GM12891 (cell line): Measurements from ENCODE around the gene TTN.
"Not testable (repeated sequence)": the region's sequence is repeated elsewhere in the genome, so short reads cannot be mapped to it uniquely, and the experiment has no call there.

Experiments
- DNase-seq: peaks from one replicate; pipeline ENCODE4 v3.0.0; 2011; ENCODE audit warnings: low spot score; ENCODE audit not compliant: insufficient read length
- FAIRE-seq: peaks from 2 replicates; lab custom pipeline; 2011; peaks lifted over from hg19 to GRCh38; lab: Jason Lieb, UNC
- PAX5 ChIP-seq: IDR thresholded peaks from 2 replicates; pipeline ENCODE4 v1.6.1; 2011; ENCODE audit warnings: low read length, moderate library complexity, mild to moderate bottlenecking; ENCODE audit not compliant: insufficient read depth, severe bottlenecking
- POLR2A ChIP-seq: IDR thresholded peaks from 2 replicates; pipeline ENCODE4 v1.6.1; 2011; ENCODE audit warnings: low read depth, low read length, control low read depth
- POLR2AphosphoS5 ChIP-seq: IDR thresholded peaks from 2 replicates; pipeline ENCODE4 v1.6.1; 2011; ENCODE audit warnings: low read depth, low read length, control low read depth
- POU2F2 ChIP-seq: IDR thresholded peaks from 2 replicates; pipeline ENCODE4 v1.6.1; 2011; ENCODE audit warnings: low read depth, mild to moderate bottlenecking, control low read depth, low read length, moderate library complexity
- SPI1 ChIP-seq: IDR thresholded peaks from 2 replicates; pipeline ENCODE4 v1.6.1; 2011; ENCODE audit warnings: low read depth, low read length, control low read depth
- TAF1 ChIP-seq: IDR thresholded peaks from 2 replicates; pipeline ENCODE4 v1.6.1; 2011; ENCODE audit warnings: low read depth, low read length, control low read depth

Gene TTN

GRCh38 chr2:178689808-178690207 lies 117.4 kb downstream of the TTN start:
- DNase-seq = no peak
- FAIRE-seq = no peak
- TF ChIP-seq TAF1 = no peak

GRCh38 chr2:178683877-178684276 lies 123.3 kb downstream of the TTN start:
- DNase-seq = no peak
- TF ChIP-seq PAX5 (no peak), POLR2A (no peak), TAF1 (no peak), SPI1 (no peak), POLR2AphosphoS5 (no peak), POU2F2 (no peak)
- no peak for FAIRE-seq

GRCh38 chr2:178681081-178681480 lies 126.1 kb downstream of the TTN start:
- DNase-seq (no peak), FAIRE-seq (no peak)
- TF ChIP-seq SPI1 (no peak), POLR2A (no peak), TAF1 (no peak), PAX5 (no peak), POLR2AphosphoS5 (no peak), POU2F2 (no peak)

GRCh38 chr2:178679891-178680290 lies 127.3 kb downstream of the TTN start:
- no peak for DNase-seq
- FAIRE-seq = no peak

GRCh38 chr2:178677599-178677998 lies 129.6 kb downstream of the TTN start:
- TF ChIP-seq SPI1 (no peak), TAF1 (no peak), POLR2A (no peak), POU2F2 (no peak), POLR2AphosphoS5 (no peak)
- no peak for FAIRE-seq
- DNase-seq = no peak

More at GRCh38 chr2:178679891-178680290, 127.3 kb downstream of the TTN start:
- TF ChIP-seq PAX5 = no peak
- TF ChIP-seq TAF1 = no peak
- TF ChIP-seq POU2F2 = no peak
- no peak for TF ChIP-seq POLR2AphosphoS5
- TF ChIP-seq SPI1 = no peak
- TF ChIP-seq POLR2A = no peak

GRCh38 chr2:178676046-178676445 lies 131.2 kb downstream of the TTN start:
- FAIRE-seq = peak; percentile 9
- no peak for DNase-seq
- TF ChIP-seq PAX5 (no peak), POLR2A (no peak), SPI1 (no peak), POLR2AphosphoS5 (no peak), TAF1 (no peak), POU2F2 (no peak)

GRCh38 chr2:178674122-178674521 lies 133.1 kb downstream of the TTN start:
- no peak for DNase-seq
- no peak for TF ChIP-seq TAF1
- TF ChIP-seq POLR2A = no peak
- TF ChIP-seq SPI1 = no peak
- no peak for TF ChIP-seq POLR2AphosphoS5
- no peak for TF ChIP-seq POU2F2
- no peak for TF ChIP-seq PAX5
- FAIRE-seq = no peak

GRCh38 chr2:178666458-178666857 lies 140.8 kb downstream of the TTN start:
- FAIRE-seq = no peak
- TF ChIP-seq TAF1 = no peak
- no peak for TF ChIP-seq POLR2A
- no peak for TF ChIP-seq SPI1
- no peak for TF ChIP-seq POU2F2
- DNase-seq = no peak

- FAIRE-seq, DNase-seq: not testable (repeated sequence)
These were observed 148.7 kb downstream of the TTN start for GRCh38 chr2:178658480-178658879.

GRCh38 chr2:178650554-178650953 lies 156.7 kb downstream of the TTN start:
- FAIRE-seq (no peak), DNase-seq (no peak)
- TF ChIP-seq POLR2A (no peak), SPI1 (no peak), TAF1 (no peak), POU2F2 (no peak), PAX5 (no peak), POLR2AphosphoS5 (no peak)
